A673 (cell line): Measurements from ENCODE around the gene SLC24A5. TPM values are rescaled to one million over a fixed set of nuclear protein-coding genes. Genes with fewer than 3 reads are reported as not detected.

ENCODE experiments used
- BruUV-seq: library from RNA; stranded (reverse); fragments of 400-500 nt; replicated peaks from 2 replicates; lab custom pipeline; 2021; lab: Mats Ljungman, UMichigan
- CTCF ChIA-PET: fragments of 300-600 bp; sonication (Branson Sonifier 250); formaldehyde crosslinking; loops from one replicate; lab custom pipeline; 2022; ENCODE audit warnings: antibody characterized with exemption; lab: Charles Lee
- POLR2A ChIA-PET: fragments of 300-600 bp; sonication (Branson Sonifier 250); formaldehyde crosslinking; loops from one replicate; lab custom pipeline; 2022; ENCODE audit warnings: antibody characterized with exemption; ENCODE audit not compliant: low non-redundant PET; lab: Charles Lee
- DNase-seq: peaks from one replicate; pipeline ENCODE4 v3.0.0-alpha.2; 2015; ENCODE audit warnings: low spot score
- H3K27ac ChIP-seq: fragments of 200-600 bp; sonication (generic); 2 replicates; pipeline ENCODE4 v1.5.1; 2016; ENCODE audit warnings: mixed run types, low read depth, mild to moderate bottlenecking, mixed read lengths, antibody characterized with exemption, low read length; ENCODE audit not compliant: poor library complexity, severe bottlenecking
- H3K27me3 ChIP-seq: fragments of 200-600 bp; sonication (generic); replicated peaks from 2 replicates; pipeline ENCODE4 v1.6.1; 2017; ENCODE audit warnings: mixed run types, low read depth, mild to moderate bottlenecking, mixed read lengths, antibody characterized with exemption, low read length; ENCODE audit not compliant: insufficient read depth, poor library complexity
- H3K36me3 ChIP-seq: fragments of 200-600 bp; sonication (generic); 2 replicates; pipeline ENCODE4 v1.6.1; 2016; ENCODE audit warnings: mixed run types, mild to moderate bottlenecking, mixed read lengths, antibody characterized with exemption, low read length; ENCODE audit not compliant: insufficient read depth, poor library complexity, severe bottlenecking
- H3K4me1 ChIP-seq: fragments of 200-600 bp; sonication (generic); 2 replicates; pipeline ENCODE4 v1.6.1; 2017; ENCODE audit warnings: mixed run types, mild to moderate bottlenecking, mixed read lengths, antibody characterized with exemption, low read length; ENCODE audit not compliant: insufficient read depth, poor library complexity, severe bottlenecking
- H3K4me3 ChIP-seq: fragments of 200-600 bp; sonication (generic); 2 replicates; pipeline ENCODE4 v1.5.1; 2016; ENCODE audit warnings: low read depth, mixed run types, mild to moderate bottlenecking, mixed read lengths, low read length; ENCODE audit not compliant: poor library complexity, severe bottlenecking
- H3K9me3 ChIP-seq: fragments of 200-600 bp; sonication (generic); 2 replicates; pipeline ENCODE4 v1.6.1; 2016; ENCODE audit warnings: mixed run types, low read depth, mild to moderate bottlenecking, mixed read lengths, antibody characterized with exemption, low read length; ENCODE audit not compliant: poor library complexity, severe bottlenecking
- CTCF ChIP-seq: fragments of 300-800, 200-600 bp; sonication (generic); conservative IDR thresholded peaks from 2 replicates; pipeline ENCODE4 v1.5.1; 2017; ENCODE audit warnings: low read depth, mild to moderate bottlenecking, antibody characterized with exemption, low read length, moderate library complexity, mixed read lengths
- EZH2 ChIP-seq: fragments of 200-600 bp; sonication (generic); IDR thresholded peaks from 2 replicates; pipeline ENCODE4 v1.6.1; 2017; ENCODE audit warnings: borderline replicate concordance, low read depth, mild to moderate bottlenecking, mixed read lengths, antibody characterized with exemption, low read length; ENCODE audit not compliant: poor library complexity, severe bottlenecking
- intact Hi-C: fragments of 100-400 bp; cut with micrococcal nuclease; formaldehyde crosslinking; loops from one replicate; pipeline ENCODE4 v1.10.0; 2022; ENCODE audit not compliant: unreplicated experiment
- total RNA-seq: library from RNA; stranded (reverse); gene quantifications from 2 replicates; pipeline ENCODE4 v1.2.3, GENCODE V29; 2021

Gene SLC24A5
- total RNA-seq, 1 experiment from 2014 or later = not detected

GRCh38 chr15:48144889-48145288 lies 24.1 kb downstream of the SLC24A5 start:
- H3K27me3 ChIP-seq = no peaks in the 10 kb centered on the region
- CTCF ChIA-PET = no interaction called here
- intact Hi-C loops = no loop called here
- BruUV-seq = no TSS peak
- peaks cover 29% of the 10 kb centered on the region for H3K36me3 ChIP-seq
- H3K27ac ChIP-seq = no peak overlapping the region
- POLR2A ChIA-PET = no interaction called here
- H3K4me3 ChIP-seq = no peak overlapping the region
- DNase-seq = no peak
- no peaks in the 10 kb centered on the region for H3K9me3 ChIP-seq
- TF ChIP-seq EZH2 (no peak), CTCF (no peak)
- H3K4me1 ChIP-seq = no peaks in the 10 kb centered on the region

GRCh38 chr15:48145923-48146322 lies 25.1 kb downstream of the SLC24A5 start:
- ChIA-PET CTCF (no interaction called here), POLR2A (no interaction called here)
- Histone ChIP-seq H3K9me3 (no peaks in the 10 kb centered on the region), H3K27ac (no peak overlapping the region), H3K36me3 (peaks cover 29% of the 10 kb centered on the region), H3K27me3 (no peaks in the 10 kb centered on the region), H3K4me3 (no peak overlapping the region), H3K4me1 (no peaks in the 10 kb centered on the region)
- no peak for TF ChIP-seq CTCF
- no peak for TF ChIP-seq EZH2
- DNase-seq = no peak
- BruUV-seq = no TSS peak
- intact Hi-C loops = no loop called here

- Histone ChIP-seq H3K4me3 (no peak overlapping the region), H3K36me3 (peaks cover 35% of the 10 kb centered on the region), H3K9me3 (no peaks in the 10 kb centered on the region), H3K27me3 (no peaks in the 10 kb centered on the region), H3K4me1 (no peaks in the 10 kb centered on the region), H3K27ac (no peak overlapping the region)
- intact Hi-C loops = no loop called here
- ChIA-PET CTCF (no interaction called here), POLR2A (no interaction called here)
- BruUV-seq = no TSS peak
- TF ChIP-seq EZH2 (no peak), CTCF (no peak)
- DNase-seq = no peak
Observed at GRCh38 chr15:48147358-48147757, 26.6 kb downstream of the SLC24A5 start.
